Measurements from ENCODE around the gene WNT5B. TPM values are rescaled to one million over a fixed set of nuclear protein-coding genes. Genes with fewer than 3 reads are reported as not detected.

The WNT5B gene
- total RNA-seq, 1 experiment from 2014 or later: 3.3 TPM

DNA sequence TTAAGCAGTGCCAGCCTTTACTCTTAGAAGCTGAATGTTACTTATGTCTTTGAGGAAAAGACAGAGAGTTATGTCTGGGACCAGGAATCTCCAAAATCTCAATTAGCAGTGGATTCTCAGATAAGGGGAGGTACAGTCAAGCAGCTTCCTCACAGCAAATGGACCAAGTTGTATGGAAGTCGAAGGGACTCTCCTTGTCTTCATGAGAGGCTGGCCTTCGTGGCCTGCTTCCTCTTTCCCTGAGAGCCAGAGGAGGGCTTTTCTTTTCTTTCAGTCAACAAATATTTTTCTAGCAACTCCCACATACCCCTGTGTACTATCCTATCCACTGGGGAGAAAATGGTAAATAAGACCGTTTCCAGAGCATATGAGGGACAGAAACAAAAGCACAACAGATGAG, 6.6 kb upstream of the WNT5B start:
- DNase-seq (ENCODE audit: extremely low read depth, low read depth): no peak

DNA sequence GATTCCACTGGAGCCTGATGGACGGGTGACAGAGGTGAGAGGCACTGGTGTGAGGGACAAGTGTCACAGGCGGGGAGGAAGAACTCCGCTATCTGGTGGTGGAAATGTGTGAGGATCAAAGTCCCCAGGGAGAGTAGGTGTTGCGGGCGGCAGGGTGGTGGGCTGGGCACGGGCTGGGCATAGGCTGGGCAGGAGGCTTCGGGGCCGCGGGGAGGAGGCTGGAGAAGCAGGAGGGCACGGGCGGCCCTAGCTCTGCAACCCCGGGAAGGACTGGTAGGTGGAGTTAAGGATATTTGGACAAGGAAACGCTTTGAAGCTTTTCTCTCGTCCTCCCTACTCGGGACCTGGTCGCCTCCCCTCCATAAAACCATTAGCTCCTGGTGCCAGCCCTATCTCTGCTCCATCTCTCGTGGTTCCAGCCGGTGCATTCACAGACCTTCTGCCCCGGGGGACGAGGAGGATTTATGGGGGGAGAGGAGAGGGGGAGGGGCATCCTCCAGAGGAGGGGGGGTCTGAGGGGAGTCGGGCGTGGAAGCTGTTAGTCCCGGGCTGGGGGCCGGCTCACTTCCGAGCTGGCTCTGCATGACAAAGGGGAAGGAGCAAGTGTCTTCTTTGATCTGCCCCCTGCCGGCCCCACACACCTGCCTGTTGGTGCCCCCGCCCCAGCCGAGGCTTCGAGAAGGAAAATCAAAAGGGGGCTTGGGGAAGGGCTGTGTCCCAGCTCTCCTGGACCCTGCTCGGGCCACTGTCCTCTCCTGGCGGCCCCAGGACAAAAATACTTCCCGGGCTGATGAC, 504 bp downstream of the WNT5B start:
- DNase-seq (ENCODE audit: extremely low read depth, low read depth): no peak

- DNase-seq (ENCODE audit: extremely low read depth, low read depth): peak; percentile 38
Measured at GRCh38 chr12:1630133-1630826, 1.2 kb downstream of the WNT5B start.

- DNase-seq (ENCODE audit: extremely low read depth, low read depth): no peak
Measured at GRCh38 chr12:1630827-1631591, 2.0 kb downstream of the WNT5B start.

DNA sequence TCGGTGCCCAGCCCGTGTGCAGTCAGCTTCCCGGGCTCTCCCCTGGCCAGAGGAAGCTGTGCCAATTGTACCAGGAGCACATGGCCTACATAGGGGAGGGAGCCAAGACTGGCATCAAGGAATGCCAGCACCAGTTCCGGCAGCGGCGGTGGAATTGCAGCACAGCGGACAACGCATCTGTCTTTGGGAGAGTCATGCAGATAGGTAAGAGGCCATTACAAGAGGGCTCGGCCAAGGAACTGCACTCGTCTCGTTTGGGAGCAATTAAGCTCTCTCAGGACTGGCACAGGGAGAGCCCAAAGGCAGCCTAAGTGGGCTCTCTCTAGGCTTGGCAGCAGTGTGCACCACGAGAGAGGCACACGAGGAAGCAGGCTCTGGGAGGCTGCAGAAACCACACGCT, 3.7 kb downstream of the WNT5B start:
- DNase-seq (ENCODE audit: extremely low read depth, low read depth): no peak

- no peak for DNase-seq (ENCODE audit: extremely low read depth, low read depth)
Measured at GRCh38 chr12:1633459-1633858, 4.4 kb downstream of the WNT5B start.

- no peak for DNase-seq (ENCODE audit: extremely low read depth, low read depth)
Measured at GRCh38 chr12:1634149-1634548, 5.1 kb downstream of the WNT5B start.

DNA sequence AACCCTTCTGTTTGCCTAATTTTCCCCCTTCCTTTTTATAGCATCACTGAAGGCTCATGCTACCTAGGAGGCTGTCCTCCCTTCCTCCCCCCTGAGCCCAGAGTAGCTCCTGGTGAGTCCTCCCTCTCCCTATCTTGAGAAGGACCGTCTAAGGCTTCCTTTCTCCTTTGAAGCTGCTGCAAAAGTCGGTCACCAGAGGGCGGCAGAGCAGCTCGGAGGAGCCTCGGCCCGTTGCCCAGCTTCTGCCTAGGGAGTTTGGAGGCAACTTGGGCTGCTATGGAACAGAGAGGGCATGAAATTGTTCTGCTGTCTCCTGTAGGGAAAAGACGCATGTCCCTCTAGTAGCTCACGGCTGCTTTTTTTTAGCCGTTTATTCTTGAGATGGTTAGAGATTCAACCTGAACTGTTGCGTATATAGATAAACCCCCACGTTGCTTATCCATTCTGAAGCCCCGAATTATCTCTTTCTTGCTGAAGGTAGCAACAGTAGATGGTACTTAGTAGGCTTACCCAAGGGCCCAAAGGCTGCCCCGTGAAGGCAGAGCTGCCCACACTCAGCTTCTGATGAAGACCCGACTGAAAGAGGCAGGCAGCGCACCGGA, 5.7 kb downstream of the WNT5B start:
- DNase-seq (ENCODE audit: extremely low read depth, low read depth): peak; percentile 74

DNA sequence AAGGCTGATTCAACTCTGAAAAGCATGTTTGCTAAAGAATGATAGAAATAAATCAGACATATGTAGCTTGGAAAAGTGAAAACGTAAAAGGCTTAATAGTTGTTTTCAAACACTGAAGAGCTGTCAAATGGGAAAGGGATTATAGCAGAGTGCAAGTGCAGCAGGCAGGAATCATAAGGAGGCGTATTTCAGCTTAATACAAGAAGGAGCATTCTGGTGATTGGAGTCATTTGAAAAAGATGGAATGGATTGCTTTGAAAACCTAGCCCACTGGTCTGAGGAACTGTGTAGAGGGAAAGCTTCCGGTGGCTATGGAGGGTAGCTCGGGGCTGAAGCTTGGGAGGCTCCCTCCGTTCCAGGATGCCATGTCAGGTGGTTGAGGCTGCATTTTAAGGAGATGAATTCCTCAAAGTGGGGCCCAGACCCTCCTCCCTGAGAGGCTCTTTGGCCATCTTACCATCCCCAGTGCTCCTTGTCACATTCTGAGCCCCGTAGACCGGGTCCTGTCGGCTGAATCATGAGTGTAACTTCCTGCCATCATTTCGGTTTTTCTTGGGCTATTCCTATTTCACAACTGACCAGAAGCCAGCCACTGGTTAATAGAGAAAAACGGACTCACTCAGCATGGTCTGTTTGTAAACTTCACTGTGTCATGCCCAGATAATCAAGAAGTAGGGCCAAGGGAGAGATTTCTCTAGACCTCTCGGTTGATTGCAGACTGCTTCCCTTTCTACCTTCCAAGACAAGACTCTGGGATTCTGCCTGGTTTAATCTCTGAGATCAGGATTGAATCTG, 6.5 kb downstream of the WNT5B start:
- DNase-seq (ENCODE audit: extremely low read depth, low read depth): no peak

DNA sequence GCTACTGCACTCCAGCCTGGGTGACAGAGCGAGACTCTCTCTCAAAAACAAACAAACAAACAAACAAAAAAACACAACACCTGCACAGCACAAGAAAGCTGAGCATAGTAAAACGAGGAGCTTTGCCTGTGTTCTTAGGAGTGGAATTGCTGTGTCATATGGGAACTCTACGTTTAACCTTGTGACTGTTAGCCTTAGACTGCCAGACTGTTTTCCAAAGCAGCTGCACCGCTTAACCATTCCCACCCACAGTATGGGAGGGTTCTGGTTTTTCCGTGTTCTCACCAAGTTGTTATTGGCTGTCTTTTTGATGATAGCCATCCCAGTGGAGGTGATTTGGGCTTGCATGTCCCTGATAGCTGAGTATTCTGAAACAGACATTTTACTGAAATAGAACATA, 9.2 kb downstream of the WNT5B start:
- no peak for DNase-seq (ENCODE audit: extremely low read depth, low read depth)

GRCh38 chr12:1639538-1639937, 10.5 kb downstream of the WNT5B start:
- DNase-seq (ENCODE audit: extremely low read depth, low read depth): no peak

GRCh38 chr12:1640328-1641234, 11.6 kb downstream of the WNT5B start:
- DNase-seq (ENCODE audit: extremely low read depth, low read depth): no peak

DNA sequence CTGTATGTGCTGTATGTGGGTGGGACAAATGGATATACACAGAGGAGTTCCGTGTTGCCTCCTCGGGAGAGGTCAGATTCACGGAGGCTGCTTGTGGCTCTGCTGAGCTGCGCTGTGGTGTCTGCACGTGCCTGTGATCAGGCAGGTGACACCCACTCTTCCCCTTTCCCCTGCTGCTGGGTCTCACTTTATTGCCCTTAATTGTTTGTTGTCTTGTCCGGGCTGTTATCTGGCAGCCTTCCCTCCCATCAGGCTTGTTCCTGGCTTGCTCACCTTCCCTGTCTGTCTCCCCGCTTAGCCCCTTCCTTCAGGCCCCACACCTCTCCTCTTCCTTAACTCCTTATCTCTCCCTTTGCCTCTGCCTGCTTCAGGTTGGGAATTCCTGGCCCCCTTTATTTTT, 13.5 kb downstream of the WNT5B start:
- DNase-seq (ENCODE audit: extremely low read depth, low read depth): no peak

- DNase-seq (ENCODE audit: extremely low read depth, low read depth): no peak
Measured at GRCh38 chr12:1643043-1643442, 14.0 kb downstream of the WNT5B start.

DNA sequence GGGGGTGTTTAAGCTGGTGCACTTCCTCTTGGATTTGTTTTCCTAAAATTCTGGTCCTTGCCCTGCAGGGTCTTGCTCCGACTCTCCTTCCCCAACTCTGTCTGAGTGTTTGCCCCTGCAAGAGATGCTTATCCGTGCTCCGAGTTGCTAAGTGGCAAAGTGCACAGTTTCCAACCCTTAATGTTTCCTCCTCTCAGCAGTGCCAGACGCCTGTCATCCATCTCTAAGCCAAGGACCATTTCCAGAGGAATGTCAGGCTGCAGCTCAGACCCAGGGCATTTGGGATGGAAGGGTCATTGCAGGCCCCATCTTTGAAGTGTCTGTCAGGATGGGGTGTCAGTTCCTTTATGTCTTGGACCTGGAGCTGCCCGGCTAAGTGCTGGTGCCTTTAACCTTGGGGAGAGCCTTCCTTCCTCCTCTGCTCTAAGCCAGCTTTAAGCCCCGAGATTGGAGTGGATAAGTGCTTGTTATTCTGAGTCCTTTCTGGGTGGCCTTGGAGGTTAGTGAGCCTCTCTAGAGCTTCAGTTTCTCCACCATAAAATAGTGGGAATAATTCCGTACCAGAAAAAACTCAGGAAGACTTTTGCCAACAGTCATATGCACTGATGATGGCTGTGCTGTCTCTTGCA, 15.0 kb downstream of the WNT5B start:
- no peak for DNase-seq (ENCODE audit: extremely low read depth, low read depth)

- DNase-seq (ENCODE audit: extremely low read depth, low read depth): no peak
Measured at GRCh38 chr12:1644534-1645438, 15.8 kb downstream of the WNT5B start.

DNA sequence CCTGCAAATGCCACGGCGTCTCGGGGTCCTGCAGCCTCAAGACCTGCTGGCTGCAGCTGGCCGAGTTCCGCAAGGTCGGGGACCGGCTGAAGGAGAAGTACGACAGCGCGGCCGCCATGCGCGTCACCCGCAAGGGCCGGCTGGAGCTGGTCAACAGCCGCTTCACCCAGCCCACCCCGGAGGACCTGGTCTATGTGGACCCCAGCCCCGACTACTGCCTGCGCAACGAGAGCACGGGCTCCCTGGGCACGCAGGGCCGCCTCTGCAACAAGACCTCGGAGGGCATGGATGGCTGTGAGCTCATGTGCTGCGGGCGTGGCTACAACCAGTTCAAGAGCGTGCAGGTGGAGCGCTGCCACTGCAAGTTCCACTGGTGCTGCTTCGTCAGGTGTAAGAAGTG, 16.8 kb downstream of the WNT5B start:
- DNase-seq (ENCODE audit: extremely low read depth, low read depth): no peak
